Liver (tissue), 9 donors: ENCODE measurements around the gene MYO5C. TPM values are rescaled to one million over a fixed set of nuclear protein-coding genes. Genes with fewer than 3 reads are reported as not detected.

Experiments
- DNase-seq: peaks from one replicate; pipeline ENCODE4 v3.0.0-alpha.2; 2017; ENCODE audit warnings: low spot score
- H3K27ac ChIP-seq, 2 donors: one replicate each; pipeline ENCODE4 v1.7.0; 2013; ENCODE audit warnings: inconsistent platforms in 2 of 2, low read length in 2 of 2, control low read depth in 1 of 2, low read depth in 1 of 2, mild to moderate bottlenecking in 1 of 2
- H3K27me3 ChIP-seq, 4 donors: one replicate each; pipeline versions ENCODE4 v1.6.1 to v1.7.0; 2013; ENCODE audit warnings: low read length in 3 of 4, inconsistent platforms in 1 of 4, mild to moderate bottlenecking in 1 of 4, moderate library complexity in 1 of 4; ENCODE audit not compliant: control insufficient read depth in 4 of 4, insufficient read depth in 4 of 4
- H3K36me3 ChIP-seq, 4 donors: one replicate each; pipeline versions ENCODE4 v1.6.1 to v1.7.0; 2013; ENCODE audit warnings: low read length in 3 of 4, mild to moderate bottlenecking in 3 of 4, low read depth in 1 of 4, moderate library complexity in 1 of 4; ENCODE audit not compliant: control insufficient read depth in 4 of 4, insufficient read depth in 3 of 4
- H3K4me1 ChIP-seq, 4 donors: one replicate each; pipeline versions ENCODE4 v1.6.1 to v1.7.0; 2013; ENCODE audit warnings: low read length in 3 of 4, mild to moderate bottlenecking in 3 of 4, moderate library complexity in 1 of 4; ENCODE audit not compliant: control insufficient read depth in 4 of 4, insufficient read depth in 4 of 4
- H3K4me3 ChIP-seq, 3 donors: one replicate each; pipeline versions ENCODE4 v1.6.1 to v1.7.0; 2013; ENCODE audit warnings: low read length in 3 of 3, control low read depth in 1 of 3, low read depth in 1 of 3, mild to moderate bottlenecking in 1 of 3
- H3K9ac ChIP-seq, 2 donors: one replicate each; pipeline ENCODE4 v1.7.0; 2013; ENCODE audit warnings: low read length in 2 of 2, mild to moderate bottlenecking in 2 of 2, moderate library complexity in 2 of 2, control low read depth in 1 of 2, low read depth in 1 of 2
- H3K9me3 ChIP-seq, 4 donors: one replicate each; pipeline versions ENCODE4 v1.6.1 to v1.7.0; 2013; ENCODE audit warnings: low read length in 3 of 4; ENCODE audit not compliant: control insufficient read depth in 4 of 4
- ATF3 ChIP-seq: IDR thresholded peaks from 2 replicates; pipeline ENCODE4 v1.6.1; 2016; ENCODE audit warnings: antibody characterized with exemption
- EGR1 ChIP-seq, 2 donors: IDR thresholded peaks; 2 replicates each; pipeline ENCODE4 v1.6.1; 2016 to 2018; ENCODE audit warnings: antibody characterized with exemption in 2 of 2, low read depth in 2 of 2
- FOXA1 ChIP-seq: IDR thresholded peaks from 2 replicates; pipeline ENCODE4 v1.6.1; 2016; ENCODE audit warnings: antibody characterized with exemption
- FOXA2 ChIP-seq: IDR thresholded peaks from 2 replicates; pipeline ENCODE4 v1.6.1; 2016; ENCODE audit warnings: antibody characterized with exemption
- GABPA ChIP-seq, 2 donors: IDR thresholded peaks in 1 of 2; conservative IDR thresholded peaks in 1 of 2; 2 replicates each; pipeline ENCODE4 v1.6.1; 2016; ENCODE audit warnings: antibody characterized with exemption in 2 of 2, mild to moderate bottlenecking in 1 of 2, moderate library complexity in 1 of 2
- JUND ChIP-seq, 2 donors: IDR thresholded peaks; 2 replicates each; pipeline ENCODE4 v1.6.1; 2016; ENCODE audit warnings: antibody characterized with exemption in 2 of 2
- NR2F2 ChIP-seq: IDR thresholded peaks from 2 replicates; pipeline ENCODE4 v1.6.1; 2016; ENCODE audit warnings: antibody characterized with exemption
- RAD21 ChIP-seq, 2 donors: IDR thresholded peaks; 2 replicates each; pipeline ENCODE4 v1.6.1; 2016; ENCODE audit warnings: antibody characterized with exemption in 2 of 2, mild to moderate bottlenecking in 2 of 2
- REST ChIP-seq: IDR thresholded peaks from 2 replicates; pipeline ENCODE4 v1.6.1; 2016; ENCODE audit warnings: antibody characterized with exemption, mild to moderate bottlenecking
- SP1 ChIP-seq: IDR thresholded peaks from 2 replicates; pipeline ENCODE4 v1.6.1; 2018; ENCODE audit warnings: antibody characterized with exemption, mild to moderate bottlenecking
- TAF1 ChIP-seq: conservative IDR thresholded peaks from 2 replicates; pipeline ENCODE4 v1.6.1; 2016; ENCODE audit warnings: antibody characterized with exemption, mild to moderate bottlenecking
- WGBS: extraction: QIAGEN DNeasy Blood & Tissue Kit; methylation state at CpG from one replicate; pipeline ENCODE4 v1.1.7; 2013; 5-methylcytosine and 5-hydroxymethylcytosine counted together
- polyA plus RNA-seq, 2 donors: library from polyadenylated mRNA; stranded (reverse) in 1 of 2; unstranded in 1 of 2; fragments of 200-250 nt in 1 of 2; fragments of >200 nt in 1 of 2; fragmentation: Nextera tagmentation in 1 of 2; extraction: Ambion mirVana in 1 of 2; gene quantifications; one replicate each; pipeline versions ENCODE4 v1.2.1 to v1.2.3, GENCODE V29; 2013 to 2015
- total RNA-seq, 2 donors: library from RNA; depleted of rRNA; stranded (reverse); fragments of >200 nt; gene quantifications; one replicate each; pipeline ENCODE4 v1.2.3, GENCODE V29; 2014
- TF ChIP-seq, protein P1 (sequence below): IDR thresholded peaks from 2 replicates; pipeline ENCODE4 v1.6.1; 2016; ENCODE audit warnings: antibody characterized with exemption
- donor health status: healthy.
- donor health status: healthy.
- donor health status: healthy.
- donor health status: healthy.
- donor health status: healthy.

Gene MYO5C
- total and polyA plus RNA-seq, 4 donors, result 1.9 to 8.6 (median 3.0) TPM

GRCh38 chr15:52329150-52329549, 33.5 kb upstream of the MYO5C start:
- H3K27me3 ChIP-seq, result no peaks in the 10 kb centered on the region
- no peak overlapping the region for H3K4me3 ChIP-seq
- no peak overlapping the region for H3K9ac ChIP-seq
- H3K4me1 ChIP-seq, result no peaks in the 10 kb centered on the region
- no peak overlapping the region for H3K27ac ChIP-seq
- no peaks in the 10 kb centered on the region for H3K36me3 ChIP-seq
- DNase-seq, result no peak
- no peaks in the 10 kb centered on the region for H3K9me3 ChIP-seq
- TF ChIP-seq RAD21 (IDR thresholded peaks at IDR 0.05) (no peak), JUND (IDR thresholded peaks at IDR 0.05) (no peak), GABPA (IDR thresholded peaks at IDR 0.05 in 1 of 2, conservative IDR thresholded peaks at IDR 0.05 in 1 of 2) (no peak), EGR1 (IDR thresholded peaks at IDR 0.05; ENCODE audit: low read depth in 2 of 2) (no peak), ATF3 (no peak)
- WGBS, result 94% methylated on average over 2 of the region's 2 CpGs

DNA sequence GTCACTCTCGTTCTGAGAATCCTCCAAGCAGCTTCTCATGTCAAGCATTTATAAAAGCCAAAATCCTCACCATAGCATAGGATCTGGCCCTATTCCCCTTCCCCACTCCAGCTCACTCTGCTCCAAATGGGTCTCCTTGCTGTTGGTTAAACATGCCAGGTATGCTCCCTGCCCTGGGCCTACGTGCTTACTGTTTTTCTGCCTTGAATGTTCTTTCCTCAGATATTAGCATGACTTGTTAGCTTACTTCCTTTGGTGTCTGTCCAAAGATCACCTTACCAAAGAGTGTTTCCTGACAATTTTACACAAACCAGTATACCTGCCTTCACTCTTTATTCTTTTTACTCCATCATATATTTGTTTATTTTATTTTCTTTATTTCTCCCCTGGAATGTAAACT, 33.1 kb upstream of the MYO5C start:
- H3K9me3 ChIP-seq, result no peaks in the 10 kb centered on the region
- TF ChIP-seq, protein P1, sequence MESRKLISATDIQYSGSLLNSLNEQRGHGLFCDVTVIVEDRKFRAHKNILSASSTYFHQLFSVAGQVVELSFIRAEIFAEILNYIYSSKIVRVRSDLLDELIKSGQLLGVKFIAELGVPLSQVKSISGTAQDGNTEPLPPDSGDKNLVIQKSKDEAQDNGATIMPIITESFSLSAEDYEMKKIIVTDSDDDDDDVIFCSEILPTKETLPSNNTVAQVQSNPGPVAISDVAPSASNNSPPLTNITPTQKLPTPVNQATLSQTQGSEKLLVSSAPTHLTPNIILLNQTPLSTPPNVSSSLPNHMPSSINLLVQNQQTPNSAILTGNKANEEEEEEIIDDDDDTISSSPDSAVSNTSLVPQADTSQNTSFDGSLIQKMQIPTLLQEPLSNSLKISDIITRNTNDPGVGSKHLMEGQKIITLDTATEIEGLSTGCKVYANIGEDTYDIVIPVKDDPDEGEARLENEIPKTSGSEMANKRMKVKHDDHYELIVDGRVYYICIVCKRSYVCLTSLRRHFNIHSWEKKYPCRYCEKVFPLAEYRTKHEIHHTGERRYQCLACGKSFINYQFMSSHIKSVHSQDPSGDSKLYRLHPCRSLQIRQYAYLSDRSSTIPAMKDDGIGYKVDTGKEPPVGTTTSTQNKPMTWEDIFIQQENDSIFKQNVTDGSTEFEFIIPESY, result no peak
- TF ChIP-seq FOXA2 (no peak), REST (no peak)
- no peak overlapping the region for H3K27ac ChIP-seq
- H3K4me3 ChIP-seq, result no peak overlapping the region
- 89% methylated on average over 2 of the region's 2 CpGs for WGBS
- no peaks in the 10 kb centered on the region for H3K4me1 ChIP-seq
- DNase-seq, result no peak
- H3K9ac ChIP-seq, result no peak overlapping the region
- no peaks in the 10 kb centered on the region for H3K36me3 ChIP-seq
- no peaks in the 10 kb centered on the region for H3K27me3 ChIP-seq

GRCh38 chr15:52326756-52327155, 31.2 kb upstream of the MYO5C start:
- TF ChIP-seq TAF1, result no peak
- TF ChIP-seq, protein P1, result no peak
- no peak for TF ChIP-seq SP1
- no peak for TF ChIP-seq FOXA2
- TF ChIP-seq JUND (IDR thresholded peaks at IDR 0.05), result no peak
- no peak for TF ChIP-seq GABPA (IDR thresholded peaks at IDR 0.05 in 1 of 2, conservative IDR thresholded peaks at IDR 0.05 in 1 of 2)
- no peak for TF ChIP-seq REST
- TF ChIP-seq RAD21 (IDR thresholded peaks at IDR 0.05), result no peak
- no peak for TF ChIP-seq FOXA1
- no peak for TF ChIP-seq NR2F2
- no peak for TF ChIP-seq ATF3
- DNase-seq, result no peak
- Histone ChIP-seq H3K4me1 (no peaks in the 10 kb centered on the region), H3K9ac (no peak overlapping the region), H3K27me3 (no peaks in the 10 kb centered on the region), H3K27ac (no peak overlapping the region), H3K36me3 (no peaks in the 10 kb centered on the region), H3K4me3 (no peak overlapping the region), H3K9me3 (no peaks in the 10 kb centered on the region)
- 94% methylated on average over 2 of the region's 2 CpGs for WGBS
